ENCODE measurements around the gene MYO16. TPM values are rescaled to one million over a fixed set of nuclear protein-coding genes. Genes with fewer than 3 reads are reported as not detected.
"Not testable (repeated sequence)": the region's sequence is repeated elsewhere in the genome, so short reads cannot be mapped to it uniquely, and the experiment has no call there.

The MYO16 gene
- total RNA-seq, 1 experiment from 2014 or later: 0.15 TPM

- H3K9ac ChIP-seq (ENCODE audit: low read length); DNase-seq; H3K4me1 ChIP-seq (ENCODE audit: low read length); H3K79me2 ChIP-seq (ENCODE audit: low read length); H3K9me3 ChIP-seq (ENCODE audit: low read length); H3K36me3 ChIP-seq (ENCODE audit: insufficient read depth, low read length); H4K20me1 ChIP-seq (ENCODE audit: insufficient read depth, low read depth, low read length); H3K4me2 ChIP-seq (ENCODE audit: low read depth, low read length, poor library complexity, severe bottlenecking); H3K27me3 ChIP-seq (ENCODE audit: low read length); H3K27ac ChIP-seq (ENCODE audit: low read length); H3K9me2 ChIP-seq (replicated peaks; ENCODE audit: insufficient read depth, low read length); H2AFZ ChIP-seq (ENCODE audit: low read length); H3K4me3 ChIP-seq (ENCODE audit: low read length): not testable (repeated sequence)
Observed at GRCh38 chr13:109092186-109092585, 462.8 kb downstream of the MYO16 start.

GRCh38 chr13:109093998-109094397 is 464.6 kb downstream of the MYO16 start:
- no peaks in the 10 kb centered on the region for H4K20me1 ChIP-seq (ENCODE audit: insufficient read depth, low read depth, low read length)
- no peak for DNase-seq

DNA sequence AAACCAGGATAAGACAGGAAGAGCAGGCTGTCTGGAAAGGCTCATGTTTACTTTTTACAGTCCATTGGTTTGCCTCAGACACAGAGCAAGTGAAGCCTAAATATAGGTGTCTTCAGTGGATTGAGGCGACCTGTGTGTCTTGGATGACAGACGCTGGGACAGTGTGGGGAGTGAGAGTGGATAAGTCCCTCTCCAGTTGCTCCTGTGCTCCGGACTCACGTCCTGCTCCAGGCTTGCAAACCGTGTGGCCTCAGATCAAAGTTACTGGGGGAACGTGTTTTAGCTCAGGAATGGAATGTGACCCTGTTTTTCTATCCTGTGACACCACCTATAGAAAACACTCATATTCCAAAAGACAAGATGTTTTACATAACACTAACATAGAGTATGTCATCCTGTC is 465.7 kb downstream of the MYO16 start:
- Histone ChIP-seq H2AFZ (ENCODE audit: low read length) (no peak overlapping the region), H3K4me3 (ENCODE audit: low read length) (no peak overlapping the region), H4K20me1 (ENCODE audit: insufficient read depth, low read depth, low read length) (no peaks in the 10 kb centered on the region), H3K4me1 (ENCODE audit: low read length) (no peaks in the 10 kb centered on the region), H3K9me2 (replicated peaks; ENCODE audit: insufficient read depth, low read length) (no peaks in the 10 kb centered on the region), H3K36me3 (ENCODE audit: insufficient read depth, low read length) (no peaks in the 10 kb centered on the region), H3K4me2 (ENCODE audit: low read depth, low read length, poor library complexity, severe bottlenecking) (no peak overlapping the region), H3K27ac (ENCODE audit: low read length) (no peak overlapping the region), H3K79me2 (ENCODE audit: low read length) (no peaks in the 10 kb centered on the region), H3K9ac (ENCODE audit: low read length) (no peak overlapping the region), H3K27me3 (ENCODE audit: low read length) (no peaks in the 10 kb centered on the region), H3K9me3 (ENCODE audit: low read length) (no peaks in the 10 kb centered on the region)
- DNase-seq: no peak

More at GRCh38 chr13:109093998-109094397, 464.6 kb downstream of the MYO16 start:
- Histone ChIP-seq H3K36me3 (ENCODE audit: insufficient read depth, low read length) (no peaks in the 10 kb centered on the region), H3K79me2 (ENCODE audit: low read length) (no peaks in the 10 kb centered on the region), H3K4me3 (ENCODE audit: low read length) (no peak overlapping the region), H3K9me2 (replicated peaks; ENCODE audit: insufficient read depth, low read length) (no peaks in the 10 kb centered on the region), H3K9ac (ENCODE audit: low read length) (no peak overlapping the region), H2AFZ (ENCODE audit: low read length) (no peak overlapping the region), H3K4me1 (ENCODE audit: low read length) (no peaks in the 10 kb centered on the region), H3K27me3 (ENCODE audit: low read length) (no peaks in the 10 kb centered on the region), H3K27ac (ENCODE audit: low read length) (no peak overlapping the region), H3K4me2 (ENCODE audit: low read depth, low read length, poor library complexity, severe bottlenecking) (no peak overlapping the region), H3K9me3 (ENCODE audit: low read length) (no peaks in the 10 kb centered on the region)

DNA sequence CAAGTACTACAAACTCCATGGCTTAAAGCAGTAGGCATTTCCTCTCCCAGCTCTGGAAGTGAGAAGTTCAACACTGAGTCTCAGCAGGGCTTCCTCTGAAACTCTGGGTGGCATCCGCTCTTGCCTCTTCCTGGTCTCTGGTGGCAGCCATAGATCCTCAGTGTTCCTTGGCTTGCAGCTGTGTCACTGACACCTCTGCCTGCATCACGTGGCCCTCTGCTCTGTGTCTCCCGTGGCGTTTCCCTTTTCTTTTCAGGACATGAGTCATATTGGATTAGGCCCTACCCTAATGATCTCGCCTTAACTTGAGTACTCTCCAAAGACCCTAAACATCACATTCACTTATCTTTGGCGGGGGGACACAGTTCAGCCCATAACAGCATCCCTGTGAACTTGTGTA is 466.7 kb downstream of the MYO16 start:
- Histone ChIP-seq H3K27ac (ENCODE audit: low read length) (no peak overlapping the region), H3K36me3 (ENCODE audit: insufficient read depth, low read length) (no peaks in the 10 kb centered on the region), H3K9me2 (replicated peaks; ENCODE audit: insufficient read depth, low read length) (no peaks in the 10 kb centered on the region), H3K4me2 (ENCODE audit: low read depth, low read length, poor library complexity, severe bottlenecking) (no peak overlapping the region), H2AFZ (ENCODE audit: low read length) (no peak overlapping the region), H4K20me1 (ENCODE audit: insufficient read depth, low read depth, low read length) (no peaks in the 10 kb centered on the region), H3K27me3 (ENCODE audit: low read length) (no peaks in the 10 kb centered on the region), H3K4me1 (ENCODE audit: low read length) (no peaks in the 10 kb centered on the region), H3K9ac (ENCODE audit: low read length) (no peak overlapping the region), H3K79me2 (ENCODE audit: low read length) (no peaks in the 10 kb centered on the region), H3K9me3 (ENCODE audit: low read length) (no peaks in the 10 kb centered on the region), H3K4me3 (ENCODE audit: low read length) (no peak overlapping the region)
- DNase-seq: no peak

DNA sequence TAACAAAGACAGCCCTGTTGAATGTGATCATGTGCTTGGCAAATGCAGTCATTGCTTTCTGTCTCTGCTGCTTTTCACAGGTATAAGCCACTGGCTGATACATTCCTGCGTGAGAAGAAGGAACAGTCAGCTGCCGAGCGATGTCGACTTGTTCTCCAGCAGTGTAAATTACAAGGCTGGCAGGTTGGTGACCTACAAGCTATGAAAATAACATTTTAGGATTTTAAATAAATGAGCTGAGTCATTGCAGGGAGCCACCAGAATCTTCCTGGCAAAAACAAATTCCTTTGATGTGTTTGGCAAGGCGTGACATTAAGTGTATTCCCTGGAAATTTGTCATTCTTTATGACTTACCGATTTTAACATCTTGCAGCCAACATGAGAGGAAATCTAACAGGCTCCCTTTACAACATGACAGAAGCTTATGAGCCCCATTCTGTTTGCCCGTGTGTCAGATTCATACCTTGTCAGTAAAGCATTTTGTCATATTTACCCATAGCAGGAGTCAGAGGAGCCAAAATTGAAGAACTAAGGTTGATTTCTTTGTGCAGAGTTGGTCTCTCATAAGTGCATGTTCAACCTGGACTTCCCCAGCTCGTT is 471.4 kb downstream of the MYO16 start:
- no peaks in the 10 kb centered on the region for H3K27me3 ChIP-seq (ENCODE audit: low read length)
- H3K27ac ChIP-seq (ENCODE audit: low read length): no peak overlapping the region
- no peak overlapping the region for H2AFZ ChIP-seq (ENCODE audit: low read length)

GRCh38 chr13:109101550-109102144 is 472.2 kb downstream of the MYO16 start:
- H3K9me2 ChIP-seq (replicated peaks; ENCODE audit: insufficient read depth, low read length): no peaks in the 10 kb centered on the region
- no peaks in the 10 kb centered on the region for H3K36me3 ChIP-seq (ENCODE audit: insufficient read depth, low read length)
- H4K20me1 ChIP-seq (ENCODE audit: insufficient read depth, low read depth, low read length): no peaks in the 10 kb centered on the region
- no peak overlapping the region for H3K9ac ChIP-seq (ENCODE audit: low read length)
- no peaks in the 10 kb centered on the region for H3K27me3 ChIP-seq (ENCODE audit: low read length)
- H3K4me2 ChIP-seq (ENCODE audit: low read depth, low read length, poor library complexity, severe bottlenecking): no peak overlapping the region
- H3K9me3 ChIP-seq (ENCODE audit: low read length): no peaks in the 10 kb centered on the region
- H3K79me2 ChIP-seq (ENCODE audit: low read length): no peaks in the 10 kb centered on the region
- H2AFZ ChIP-seq (ENCODE audit: low read length): no peak overlapping the region
- H3K4me1 ChIP-seq (ENCODE audit: low read length): no peaks in the 10 kb centered on the region
- no peak overlapping the region for H3K27ac ChIP-seq (ENCODE audit: low read length)
- no peak overlapping the region for H3K4me3 ChIP-seq (ENCODE audit: low read length)
- no peak for DNase-seq

More for the DNA sequence above, 471.4 kb downstream of the MYO16 start:
- Histone ChIP-seq H3K4me3 (ENCODE audit: low read length) (no peak overlapping the region), H3K9me2 (replicated peaks; ENCODE audit: insufficient read depth, low read length) (no peaks in the 10 kb centered on the region), H3K9me3 (ENCODE audit: low read length) (no peaks in the 10 kb centered on the region), H3K4me1 (ENCODE audit: low read length) (no peaks in the 10 kb centered on the region), H3K36me3 (ENCODE audit: insufficient read depth, low read length) (no peaks in the 10 kb centered on the region), H4K20me1 (ENCODE audit: insufficient read depth, low read depth, low read length) (no peaks in the 10 kb centered on the region), H3K4me2 (ENCODE audit: low read depth, low read length, poor library complexity, severe bottlenecking) (no peak overlapping the region), H3K79me2 (ENCODE audit: low read length) (no peaks in the 10 kb centered on the region), H3K9ac (ENCODE audit: low read length) (no peak overlapping the region)
- no peak for DNase-seq

DNA sequence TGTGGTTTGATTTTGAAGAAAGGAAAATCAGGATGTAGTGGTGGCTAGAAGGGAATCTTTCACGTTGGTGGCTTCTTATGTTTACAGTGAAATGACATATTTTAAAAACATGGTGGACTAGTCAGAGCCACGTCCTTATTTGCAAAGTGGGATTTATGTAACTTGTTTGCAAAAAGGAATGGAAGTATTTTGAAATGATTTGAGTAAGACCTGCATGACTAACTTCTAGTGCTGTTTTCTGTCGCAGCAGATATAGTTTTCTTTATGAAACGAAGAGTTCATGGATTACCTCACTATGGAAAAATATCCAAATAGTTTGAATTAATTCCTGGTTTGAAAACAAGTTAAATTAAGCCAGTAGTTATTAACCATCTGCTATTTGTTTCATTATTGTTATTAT is 476.5 kb downstream of the MYO16 start:
- no peaks in the 10 kb centered on the region for H3K36me3 ChIP-seq (ENCODE audit: insufficient read depth, low read length)
- H3K9me3 ChIP-seq (ENCODE audit: low read length): no peaks in the 10 kb centered on the region
- peaks cover 5% of the 10 kb centered on the region; the same call in 1 of the 2 replicates for H3K4me1 ChIP-seq (ENCODE audit: low read length)
- no peak overlapping the region for H3K27ac ChIP-seq (ENCODE audit: low read length)
- no peak overlapping the region for H3K4me2 ChIP-seq (ENCODE audit: low read depth, low read length, poor library complexity, severe bottlenecking)
- no peak for DNase-seq
- H4K20me1 ChIP-seq (ENCODE audit: insufficient read depth, low read depth, low read length): no peaks in the 10 kb centered on the region
- H3K27me3 ChIP-seq (ENCODE audit: low read length): no peaks in the 10 kb centered on the region
- no peaks in the 10 kb centered on the region for H3K9me2 ChIP-seq (replicated peaks; ENCODE audit: insufficient read depth, low read length)
- no peak overlapping the region for H3K4me3 ChIP-seq (ENCODE audit: low read length)
- H3K79me2 ChIP-seq (ENCODE audit: low read length): no peaks in the 10 kb centered on the region
- H3K9ac ChIP-seq (ENCODE audit: low read length): no peak overlapping the region
- no peak overlapping the region for H2AFZ ChIP-seq (ENCODE audit: low read length)

GRCh38 chr13:109110159-109110558 is 480.7 kb downstream of the MYO16 start:
- H3K27ac ChIP-seq (ENCODE audit: low read length): no peak overlapping the region
- no peaks in the 10 kb centered on the region for H3K9me3 ChIP-seq (ENCODE audit: low read length)
- no peak for DNase-seq
- no peaks in the 10 kb centered on the region for H3K36me3 ChIP-seq (ENCODE audit: insufficient read depth, low read length)
- H4K20me1 ChIP-seq (ENCODE audit: insufficient read depth, low read depth, low read length): no peaks in the 10 kb centered on the region
- H3K4me3 ChIP-seq (ENCODE audit: low read length): no peak overlapping the region
- no peak overlapping the region for H3K9ac ChIP-seq (ENCODE audit: low read length)
- no peak overlapping the region for H3K4me2 ChIP-seq (ENCODE audit: low read depth, low read length, poor library complexity, severe bottlenecking)
- H2AFZ ChIP-seq (ENCODE audit: low read length): no peak overlapping the region
- peaks cover 5% of the 10 kb centered on the region; the same call in 1 of the 2 replicates for H3K4me1 ChIP-seq (ENCODE audit: low read length)
- H3K27me3 ChIP-seq (ENCODE audit: low read length): no peaks in the 10 kb centered on the region
- no peaks in the 10 kb centered on the region for H3K9me2 ChIP-seq (replicated peaks; ENCODE audit: insufficient read depth, low read length)
- no peaks in the 10 kb centered on the region for H3K79me2 ChIP-seq (ENCODE audit: low read length)

Data from Karpas-422 (cell line).